ENCODE measurements around the gene RNLS. TPM values are rescaled to one million over a fixed set of nuclear protein-coding genes. Genes with fewer than 3 reads are reported as not detected.

Gene RNLS
- total RNA-seq, 2 experiments from 2014 or later = 1.3 to 2.2 TPM

DNA sequence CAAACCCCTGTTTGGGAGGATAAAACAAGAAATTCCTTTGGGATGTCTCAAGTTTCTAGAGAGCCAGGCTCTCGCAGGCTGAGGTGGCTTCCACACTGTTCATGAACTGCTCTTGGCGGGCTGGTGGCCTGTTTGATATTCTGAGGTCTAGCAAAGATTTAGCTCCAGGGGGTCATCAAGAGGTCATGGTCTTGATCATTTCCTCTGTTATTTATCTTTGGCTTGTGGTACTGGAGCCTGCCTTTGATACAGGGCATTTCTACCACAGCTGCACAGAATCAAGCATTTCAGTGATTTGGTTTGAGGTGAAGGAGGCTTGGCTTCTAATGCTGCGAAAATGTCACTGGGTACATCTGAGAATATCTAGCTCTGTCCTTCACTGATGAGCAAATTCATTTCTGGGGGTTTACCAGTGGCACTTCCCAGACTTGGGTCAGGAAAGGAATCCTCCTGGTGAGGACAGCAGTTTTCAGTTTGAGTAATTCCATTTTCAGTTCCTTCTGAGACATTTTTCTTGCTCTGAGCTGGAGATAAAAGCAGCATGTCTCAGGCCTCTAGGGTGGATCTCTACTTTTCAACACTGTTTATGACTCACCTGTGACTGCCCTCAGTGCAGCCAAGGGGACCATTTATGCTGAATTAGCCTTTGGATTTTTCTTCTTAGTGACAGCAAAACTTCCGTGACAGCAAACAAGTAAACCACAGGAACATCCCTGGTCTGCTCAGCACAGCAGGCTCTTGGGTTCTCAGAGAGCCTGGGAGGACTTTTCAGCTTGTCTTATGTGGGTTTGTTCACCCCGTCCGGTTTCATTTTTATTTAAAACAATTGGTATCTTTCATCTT, 312.0 kb downstream of the RNLS start:
- ChIA-PET POLR2A (interaction anchor here (1.0 to 3.1 kb wide), 14 partner anchors 10 to 420 kb away, joined by 3 to 49 read pairs (median 6); partner anchors contain the start of genes KLLN, PTEN and RNLS), CTCF (interaction anchor here (0.7 to 3.4 kb wide), 6 partner anchors 11 to 409 kb away, joined by 3 to 50 read pairs (median 4); no protein-coding TSS in a partner anchor)
- DNase-seq = peak; percentile 75
- Mint-ChIP-seq H3K4me1 (peaks cover 61% of the 10 kb centered on the region), H3K27me3 (no peaks in the 10 kb centered on the region), H3K4me3 (peak overlapping the region; percentile 47), H3K27ac (peak overlapping the region; percentile 91), H3K9me3 (peaks cover 9% of the 10 kb centered on the region), H3K36me3 (ENCODE audit: low read depth) (peaks cover 20% of the 10 kb centered on the region)

DNA sequence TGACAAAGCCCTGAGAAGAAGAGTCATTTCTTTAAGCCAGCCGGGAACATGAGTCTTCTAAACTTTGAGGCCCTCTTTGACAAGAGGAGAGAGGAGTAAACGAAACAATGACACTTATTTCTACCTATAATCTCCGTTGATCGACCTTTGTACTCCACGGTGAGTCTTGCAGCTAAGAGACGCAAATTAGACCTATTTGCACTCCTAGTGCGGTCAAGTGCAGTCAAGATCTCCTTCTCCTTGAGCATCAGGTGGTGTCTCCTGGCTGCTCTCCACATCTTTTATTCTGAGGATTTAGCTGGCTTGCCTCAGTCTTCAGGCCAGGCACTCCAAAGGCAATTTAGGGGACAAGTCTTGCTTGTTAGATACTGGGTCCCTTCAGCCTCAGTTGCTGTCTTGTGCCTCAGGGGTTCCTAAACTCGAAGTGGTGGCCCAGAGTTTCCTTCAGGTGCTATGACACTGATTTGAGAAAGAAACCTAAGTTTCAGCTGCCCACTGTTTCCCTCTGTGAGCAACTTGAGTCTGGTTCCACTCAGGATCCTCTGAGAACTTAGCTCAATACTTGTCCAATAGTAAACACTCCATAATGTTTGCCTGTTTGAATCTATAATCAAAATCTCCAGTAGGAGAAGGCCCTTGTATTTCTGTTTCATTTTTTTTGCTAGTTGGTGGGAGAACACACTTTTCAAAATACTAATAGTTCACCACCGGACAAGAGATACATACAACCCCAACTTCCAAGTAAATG, 312.9 kb downstream of the RNLS start:
- peaks cover 5% of the 10 kb centered on the region for H3K9me3 Mint-ChIP-seq
- H3K27ac Mint-ChIP-seq = peak overlapping the region; percentile 91
- H3K27me3 Mint-ChIP-seq = no peaks in the 10 kb centered on the region
- H3K4me1 Mint-ChIP-seq = peaks cover 61% of the 10 kb centered on the region
- CTCF ChIA-PET = interaction anchor here (1.2 to 3.4 kb wide), 3 partner anchors 113 to 117 kb away, joined by 3 to 50 read pairs (median 4); no protein-coding TSS in a partner anchor
- H3K36me3 Mint-ChIP-seq (ENCODE audit: low read depth) = peaks cover 17% of the 10 kb centered on the region
- POLR2A ChIA-PET = interaction anchor here (1.0 to 3.1 kb wide), 9 partner anchors 11 to 407 kb away, joined by 3 to 49 read pairs (median 11); partner anchors contain the start of genes KLLN, PTEN and RNLS
- DNase-seq = no peak
- no peak overlapping the region for H3K4me3 Mint-ChIP-seq

- H3K27me3 Mint-ChIP-seq = no peaks in the 10 kb centered on the region
- peaks cover 9% of the 10 kb centered on the region for H3K36me3 Mint-ChIP-seq (ENCODE audit: low read depth)
- ChIA-PET CTCF (interaction anchor here (1.2 kb wide), 1 partner anchor 147 kb away, joined by 3 read pairs; no protein-coding TSS in a partner anchor), POLR2A (no interaction called here)
- no peak overlapping the region for H3K27ac Mint-ChIP-seq
- no peak for DNase-seq
- peaks cover 14% of the 10 kb centered on the region for H3K9me3 Mint-ChIP-seq
- H3K4me1 Mint-ChIP-seq = peaks cover 15% of the 10 kb centered on the region
- H3K4me3 Mint-ChIP-seq = no peak overlapping the region
Observed at GRCh38 chr10:88262591-88263234, 320.4 kb downstream of the RNLS start.

- Mint-ChIP-seq H3K9me3 (peaks cover 17% of the 10 kb centered on the region), H3K36me3 (ENCODE audit: low read depth) (peaks cover 6% of the 10 kb centered on the region), H3K4me3 (no peak overlapping the region), H3K27me3 (no peaks in the 10 kb centered on the region), H3K27ac (no peak overlapping the region), H3K4me1 (peaks cover 9% of the 10 kb centered on the region)
- ChIA-PET CTCF (no interaction called here), POLR2A (interaction anchor here (1.6 kb wide), 1 partner anchor 10 kb away, joined by 4 read pairs; no protein-coding TSS in a partner anchor)
- DNase-seq = no peak
Observed at GRCh38 chr10:88261152-88261551, 322.0 kb downstream of the RNLS start.

GRCh38 chr10:88260329-88261051, 322.6 kb downstream of the RNLS start:
- H3K4me3 Mint-ChIP-seq = no peak overlapping the region
- H3K27me3 Mint-ChIP-seq = no peaks in the 10 kb centered on the region
- H3K4me1 Mint-ChIP-seq = peaks cover 9% of the 10 kb centered on the region
- H3K36me3 Mint-ChIP-seq (ENCODE audit: low read depth) = peaks cover 6% of the 10 kb centered on the region
- no peak for DNase-seq
- CTCF ChIA-PET = no interaction called here
- peaks cover 22% of the 10 kb centered on the region for H3K9me3 Mint-ChIP-seq
- H3K27ac Mint-ChIP-seq = no peak overlapping the region
- POLR2A ChIA-PET = interaction anchor here (1.6 kb wide), 1 partner anchor 11 kb away, joined by 4 read pairs; no protein-coding TSS in a partner anchor

GRCh38 chr10:88259381-88259780, 323.7 kb downstream of the RNLS start:
- Mint-ChIP-seq H3K27ac (no peak overlapping the region), H3K4me3 (no peak overlapping the region), H3K36me3 (ENCODE audit: low read depth) (peaks cover under 1% of the 10 kb centered on the region), H3K27me3 (no peaks in the 10 kb centered on the region), H3K4me1 (peaks cover 16% of the 10 kb centered on the region), H3K9me3 (peaks cover 21% of the 10 kb centered on the region)
- POLR2A ChIA-PET = no interaction called here
- DNase-seq = no peak
- CTCF ChIA-PET = no interaction called here

GRCh38 chr10:88256886-88257285, 326.2 kb downstream of the RNLS start:
- ChIA-PET CTCF (no interaction called here), POLR2A (interaction anchor here (1.3 kb wide), 1 partner anchor 11 kb away, joined by 3 read pairs; no protein-coding TSS in a partner anchor)
- H3K4me3 Mint-ChIP-seq = no peak overlapping the region
- peaks cover 23% of the 10 kb centered on the region for H3K4me1 Mint-ChIP-seq
- H3K36me3 Mint-ChIP-seq (ENCODE audit: low read depth) = no peaks in the 10 kb centered on the region
- peaks cover 16% of the 10 kb centered on the region for H3K9me3 Mint-ChIP-seq
- H3K27me3 Mint-ChIP-seq = no peaks in the 10 kb centered on the region
- no peak overlapping the region for H3K27ac Mint-ChIP-seq
- no peak for DNase-seq

GRCh38 chr10:88256013-88256680, 327.0 kb downstream of the RNLS start:
- Mint-ChIP-seq H3K9me3 (peaks cover 13% of the 10 kb centered on the region), H3K4me3 (no peak overlapping the region), H3K27me3 (no peaks in the 10 kb centered on the region), H3K36me3 (ENCODE audit: low read depth) (no peaks in the 10 kb centered on the region), H3K27ac (no peak overlapping the region), H3K4me1 (peaks cover 23% of the 10 kb centered on the region)
- CTCF ChIA-PET = no interaction called here
- DNase-seq = no peak
- POLR2A ChIA-PET = no interaction called here

GRCh38 chr10:88254091-88254490, 329.0 kb downstream of the RNLS start:
- POLR2A ChIA-PET = interaction anchor here (1.1 kb wide), 1 partner anchor 17 kb away, joined by 6 read pairs; no protein-coding TSS in a partner anchor
- CTCF ChIA-PET = interaction anchor here (1.3 kb wide), 1 partner anchor 140 kb away, joined by 3 read pairs; no protein-coding TSS in a partner anchor
- H3K9me3 Mint-ChIP-seq = peaks cover 13% of the 10 kb centered on the region
- H3K4me3 Mint-ChIP-seq = no peak overlapping the region
- H3K27me3 Mint-ChIP-seq = no peaks in the 10 kb centered on the region
- peaks cover 14% of the 10 kb centered on the region for H3K4me1 Mint-ChIP-seq
- no peak for DNase-seq
- H3K36me3 Mint-ChIP-seq (ENCODE audit: low read depth) = no peaks in the 10 kb centered on the region
- H3K27ac Mint-ChIP-seq = peak overlapping the region; percentile 55

DNA sequence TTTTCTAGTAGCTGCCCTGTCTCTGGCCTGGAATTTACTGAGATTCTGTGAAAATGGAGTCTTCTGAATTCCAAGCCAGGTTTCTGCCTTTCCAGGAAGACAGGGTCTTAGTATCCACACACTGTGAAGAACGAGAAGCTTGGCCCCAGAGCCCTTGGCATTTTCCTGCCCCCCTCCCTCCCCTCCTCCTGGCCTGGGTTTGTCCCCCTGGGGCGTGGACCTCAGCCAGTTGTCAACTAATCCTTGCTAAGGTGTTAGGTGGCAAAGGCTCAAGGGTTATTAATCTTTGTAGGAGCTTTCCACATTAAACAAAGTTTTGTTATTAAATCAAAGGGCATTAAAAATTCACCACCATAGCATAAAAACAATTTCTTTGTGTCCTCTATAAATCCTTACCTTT, 329.5 kb downstream of the RNLS start:
- DNase-seq = no peak
- peaks cover 12% of the 10 kb centered on the region for H3K9me3 Mint-ChIP-seq
- H3K36me3 Mint-ChIP-seq (ENCODE audit: low read depth) = no peaks in the 10 kb centered on the region
- peaks cover 14% of the 10 kb centered on the region for H3K4me1 Mint-ChIP-seq
- H3K27ac Mint-ChIP-seq = no peak overlapping the region
- H3K27me3 Mint-ChIP-seq = no peaks in the 10 kb centered on the region
- H3K4me3 Mint-ChIP-seq = no peak overlapping the region
- ChIA-PET CTCF (interaction anchor here (1.3 kb wide), 1 partner anchor 140 kb away, joined by 3 read pairs; no protein-coding TSS in a partner anchor), POLR2A (interaction anchor here (1.1 kb wide), 1 partner anchor 17 kb away, joined by 6 read pairs; no protein-coding TSS in a partner anchor)

GRCh38 chr10:88253128-88253527, 330.0 kb downstream of the RNLS start:
- peaks cover 12% of the 10 kb centered on the region for H3K9me3 Mint-ChIP-seq
- ChIA-PET CTCF (interaction anchor here (1.3 kb wide), 1 partner anchor 139 kb away, joined by 3 read pairs; no protein-coding TSS in a partner anchor), POLR2A (no interaction called here)
- no peaks in the 10 kb centered on the region for H3K27me3 Mint-ChIP-seq
- DNase-seq = no peak
- H3K27ac Mint-ChIP-seq = no peak overlapping the region
- no peaks in the 10 kb centered on the region for H3K36me3 Mint-ChIP-seq (ENCODE audit: low read depth)
- no peak overlapping the region for H3K4me3 Mint-ChIP-seq
- H3K4me1 Mint-ChIP-seq = peaks cover 15% of the 10 kb centered on the region

Measured in activated CD4-positive, alpha-beta memory T cell treated with anti-CD3 and anti-CD28 coated beads, Interleukin-2, amount 10 ng/mL, durations not matched to agents 7 days and 5 days (primary cell).